CD14-positive monocyte (primary cell): ENCODE data around the gene KRTAP10-5. TPM values are rescaled to one million over a fixed set of nuclear protein-coding genes. Genes with fewer than 3 reads are reported as not detected.

Experiments used
- DNase-seq, 3 donors: peaks; one replicate each; pipeline ENCODE4 v3.0.0-alpha.2; 2011 to 2022
- H2AFZ ChIP-seq: 2 replicates; pipeline ENCODE4 v1.6.0; 2012; ENCODE audit warnings: mild to moderate bottlenecking, low read depth, low read length, inconsistent platforms; ENCODE audit not compliant: insufficient read depth, poor library complexity, severe bottlenecking
- H3K27ac ChIP-seq, 2 donors: 1 replicate in 1 of 2; 2 replicates in 1 of 2; pipeline ENCODE4 v1.5.1; 2012 to 2013; ENCODE audit warnings: low read length in 2 of 2, control low read depth in 1 of 2, inconsistent platforms in 1 of 2, low read depth in 1 of 2, mild to moderate bottlenecking in 1 of 2
- H3K27me3 ChIP-seq, 2 donors: one replicate each; pipeline versions ENCODE4 v1.6.0 to v1.6.1; 2011 to 2013; ENCODE audit warnings: low read length in 2 of 2; ENCODE audit not compliant: control insufficient read depth in 2 of 2, insufficient read depth in 2 of 2
- H3K36me3 ChIP-seq, 2 donors: replicated peaks in 1 of 2; 1 replicate in 1 of 2; 2 replicates in 1 of 2; pipeline versions ENCODE4 v1.5.1 to v1.6.1; 2012 to 2013; ENCODE audit warnings: low read length in 2 of 2, control low read depth in 1 of 2, inconsistent platforms in 1 of 2, mild to moderate bottlenecking in 1 of 2; ENCODE audit not compliant: insufficient read depth in 2 of 2, control insufficient read depth in 1 of 2
- H3K4me1 ChIP-seq, 2 donors: 1 replicate in 1 of 2; 2 replicates in 1 of 2; pipeline versions ENCODE4 v1.5.1 to v1.6.1; 2012 to 2013; ENCODE audit warnings: low read length in 2 of 2, control low read depth in 1 of 2, inconsistent platforms in 1 of 2, mild to moderate bottlenecking in 1 of 2, moderate library complexity in 1 of 2; ENCODE audit not compliant: insufficient read depth in 2 of 2, control insufficient read depth in 1 of 2
- H3K4me2 ChIP-seq: replicated peaks from 2 replicates; pipeline ENCODE3; 2012; ENCODE audit warnings: low read length, moderate library complexity, mild to moderate bottlenecking; ENCODE audit not compliant: poor library complexity, severe bottlenecking; ENCODE audit errors: extremely low read depth
- H3K4me3 ChIP-seq, 3 experiments: fragments of 200-600 bp in 1 of 3; sonication (generic) in 1 of 3; replicated peaks in 1 of 3; 1 replicate in 2 of 3; 2 replicates in 1 of 3; pipeline ENCODE4 v1.5.1; 2011 to 2013; ENCODE audit warnings: low read length in 3 of 3, mild to moderate bottlenecking in 3 of 3, control low read depth in 2 of 3, low read depth in 2 of 3, inconsistent platforms in 1 of 3, moderate library complexity in 1 of 3
- H3K79me2 ChIP-seq: 2 replicates; pipeline ENCODE4 v1.6.0; 2012; ENCODE audit warnings: mild to moderate bottlenecking, control low read depth, inconsistent platforms, low read length, moderate library complexity; ENCODE audit not compliant: insufficient read depth
- H3K9ac ChIP-seq: 2 replicates; pipeline ENCODE4 v1.6.0; 2017; ENCODE audit warnings: low read length, mild to moderate bottlenecking; ENCODE audit not compliant: insufficient read depth, poor library complexity, severe bottlenecking
- H3K9me3 ChIP-seq, 2 donors: replicated peaks in 1 of 2; 1 replicate in 1 of 2; 2 replicates in 1 of 2; pipeline versions ENCODE4 v1.5.1 to v1.6.1; 2012 to 2013; ENCODE audit warnings: low read length in 2 of 2, control low read depth in 1 of 2; ENCODE audit not compliant: control insufficient read depth in 1 of 2, insufficient read depth in 1 of 2
- H4K20me1 ChIP-seq: 2 replicates; pipeline ENCODE4 v1.6.0; 2012; ENCODE audit warnings: mild to moderate bottlenecking, low read length, control low read depth, moderate library complexity; ENCODE audit not compliant: insufficient read depth
- H3K27ac Mint-ChIP-seq, 7 donors: one replicate each; pipeline ENCODE4 v1.8.0; 2020; ENCODE audit warnings: mild to moderate bottlenecking in 7 of 7, mixed read lengths in 7 of 7, moderate library complexity in 6 of 7, inconsistent platforms in 2 of 7
- H3K27me3 Mint-ChIP-seq, 3 donors: one replicate each; pipeline ENCODE4 v1.8.0; 2021 to 2022; ENCODE audit warnings: low read depth in 3 of 3, mild to moderate bottlenecking in 3 of 3, mixed read lengths in 3 of 3, moderate library complexity in 3 of 3, inconsistent platforms in 1 of 3
- H3K36me3 Mint-ChIP-seq, 2 donors: one replicate each; pipeline ENCODE4 v1.8.0; 2020; ENCODE audit warnings: mixed read lengths in 2 of 2, inconsistent platforms in 1 of 2, mild to moderate bottlenecking in 1 of 2
- H3K4me1 Mint-ChIP-seq: one replicate; pipeline ENCODE4 v1.8.0; 2020; ENCODE audit warnings: mild to moderate bottlenecking, mixed read lengths
- H3K4me3 Mint-ChIP-seq, 2 donors: one replicate each; pipeline ENCODE4 v1.8.0; 2020; ENCODE audit warnings: mild to moderate bottlenecking in 2 of 2, mixed read lengths in 2 of 2, moderate library complexity in 1 of 2
- H3K9me3 Mint-ChIP-seq, 7 donors: one replicate each; pipeline ENCODE4 v1.8.0; 2020 to 2022; ENCODE audit warnings: mixed read lengths in 7 of 7, mild to moderate bottlenecking in 6 of 7, moderate library complexity in 6 of 7, inconsistent platforms in 2 of 7
- CTCF ChIP-seq: fragments of 200-600 bp; IDR thresholded peaks from one replicate; pipeline ENCODE4 v1.8.0; 2022; ENCODE audit warnings: antibody characterized with exemption, mild to moderate bottlenecking
- WGBS: methylation state at CpG from one replicate; pipeline ENCODE4 v1.1.5; 2013; ENCODE audit warnings: missing lambda C conversion rate; ENCODE audit not compliant: insufficient coverage; 5-methylcytosine and 5-hydroxymethylcytosine counted together
- intact Hi-C, 2 donors: fragments of 100-400 bp; cut with micrococcal nuclease; formaldehyde crosslinking; loops; one replicate each; pipeline versions ENCODE4 v1.15.0 to v1.15.1; 2023
- polyA plus RNA-seq, 3 donors: library from polyadenylated mRNA; depleted of rRNA in 1 of 3; unstranded in 2 of 3; stranded (reverse) in 1 of 3; fragments of 300-500 nt in 2 of 3; fragments of >200 nt in 1 of 3; fragmentation: Illumina TruSeq in 2 of 3; gene quantifications; 1 replicate in 2 of 3; 2 replicates in 1 of 3; pipeline ENCODE4 v1.2.3, GENCODE V29; 2012 to 2021

The KRTAP10-5 gene
- polyA plus RNA-seq, 3 donors: not detected

- Histone ChIP-seq H2AFZ (no peak overlapping the region), H3K79me2 (no peaks in the 10 kb centered on the region), H3K27ac (no peak overlapping the region), H3K4me2 (no peak overlapping the region), H4K20me1 (no peaks in the 10 kb centered on the region), H3K9ac (no peak overlapping the region), H3K9me3 (peaks cover 6 to 8% of the 10 kb centered on the region in 2 donors), H3K27me3 (peaks cover 0 to 16% of the 10 kb centered on the region in 2 donors), H3K4me1 (no peaks in the 10 kb centered on the region), H3K36me3 (no peaks in the 10 kb centered on the region), H3K4me3 (no peak overlapping the region)
- peaks cover 11 to 30% (median 19%) of the 10 kb centered on the region in 7 donors for H3K9me3 Mint-ChIP-seq
- no peak for DNase-seq
- 90% methylated on average over 3 of the region's 3 CpGs for WGBS
- no peak overlapping the region for H3K27ac Mint-ChIP-seq
- no peaks in the 10 kb centered on the region for H3K4me1 Mint-ChIP-seq
- no peak for TF ChIP-seq CTCF
- no peaks in the 10 kb centered on the region for H3K36me3 Mint-ChIP-seq
- H3K27me3 Mint-ChIP-seq: peaks cover 2 to 42% (median 13%) of the 10 kb centered on the region in 3 donors
- no peak overlapping the region for H3K4me3 Mint-ChIP-seq
- intact Hi-C loops: no loop called here
Observed at GRCh38 chr21:44585892-44586291, 5.5 kb upstream of the KRTAP10-5 start.

- H3K4me3 Mint-ChIP-seq: no peak overlapping the region
- H3K27ac ChIP-seq: no peak overlapping the region
Observed at GRCh38 chr21:44583800-44584147, 3.4 kb upstream of the KRTAP10-5 start.

More at GRCh38 chr21:44583800-44584147, 3.4 kb upstream of the KRTAP10-5 start:
- H3K9me3 ChIP-seq: peaks cover 6 to 22% of the 10 kb centered on the region in 2 donors
- no peaks in the 10 kb centered on the region for H3K79me2 ChIP-seq
- no peak for TF ChIP-seq CTCF
- no peaks in the 10 kb centered on the region for H3K36me3 ChIP-seq
- H3K27me3 ChIP-seq: peaks cover 0 to 16% of the 10 kb centered on the region in 2 donors
- intact Hi-C loops: no loop called here
- no peak overlapping the region for H2AFZ ChIP-seq
- no peak overlapping the region for H3K4me3 ChIP-seq
- no peaks in the 10 kb centered on the region for H3K4me1 ChIP-seq
- 80% methylated on average over 1 of the region's 6 CpGs for WGBS
- H3K9me3 Mint-ChIP-seq: peaks cover 22 to 41% (median 31%) of the 10 kb centered on the region in 7 donors
- H3K4me2 ChIP-seq: no peak overlapping the region
- no peak overlapping the region for H3K27ac Mint-ChIP-seq
- H3K9ac ChIP-seq: no peak overlapping the region
- no peaks in the 10 kb centered on the region for H3K4me1 Mint-ChIP-seq
- no peaks in the 10 kb centered on the region for H4K20me1 ChIP-seq
- peaks cover 12 to 50% (median 17%) of the 10 kb centered on the region in 3 donors for H3K27me3 Mint-ChIP-seq
- no peaks in the 10 kb centered on the region for H3K36me3 Mint-ChIP-seq
- no peak for DNase-seq
